ENCODE results near the gene TUT4. TPM values are rescaled to one million over a fixed set of nuclear protein-coding genes. Genes with fewer than 3 reads are reported as not detected.

Gene TUT4
- total RNA-seq, 4 donors from 2014 or later = 22.1 to 212 (median 50.0) TPM

GRCh38 chr1:52511851-52512615, 40.9 kb downstream of the TUT4 start:
- H3K27ac ChIP-seq = no peak overlapping the region
- peaks cover 0 to 26% (median 0%) of the 10 kb centered on the region in 3 donors for H3K36me3 ChIP-seq
- no peak overlapping the region for H3K4me3 ChIP-seq
- TF ChIP-seq, protein P1, sequence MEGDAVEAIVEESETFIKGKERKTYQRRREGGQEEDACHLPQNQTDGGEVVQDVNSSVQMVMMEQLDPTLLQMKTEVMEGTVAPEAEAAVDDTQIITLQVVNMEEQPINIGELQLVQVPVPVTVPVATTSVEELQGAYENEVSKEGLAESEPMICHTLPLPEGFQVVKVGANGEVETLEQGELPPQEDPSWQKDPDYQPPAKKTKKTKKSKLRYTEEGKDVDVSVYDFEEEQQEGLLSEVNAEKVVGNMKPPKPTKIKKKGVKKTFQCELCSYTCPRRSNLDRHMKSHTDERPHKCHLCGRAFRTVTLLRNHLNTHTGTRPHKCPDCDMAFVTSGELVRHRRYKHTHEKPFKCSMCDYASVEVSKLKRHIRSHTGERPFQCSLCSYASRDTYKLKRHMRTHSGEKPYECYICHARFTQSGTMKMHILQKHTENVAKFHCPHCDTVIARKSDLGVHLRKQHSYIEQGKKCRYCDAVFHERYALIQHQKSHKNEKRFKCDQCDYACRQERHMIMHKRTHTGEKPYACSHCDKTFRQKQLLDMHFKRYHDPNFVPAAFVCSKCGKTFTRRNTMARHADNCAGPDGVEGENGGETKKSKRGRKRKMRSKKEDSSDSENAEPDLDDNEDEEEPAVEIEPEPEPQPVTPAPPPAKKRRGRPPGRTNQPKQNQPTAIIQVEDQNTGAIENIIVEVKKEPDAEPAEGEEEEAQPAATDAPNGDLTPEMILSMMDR (IDR thresholded peaks at IDR 0.05) = no peak
- no peak for TF ChIP-seq POLR2A (IDR thresholded peaks at IDR 0.05)
- DNase-seq = no peak
- H3K4me1 ChIP-seq = no peaks in the 10 kb centered on the region
- H3K27me3 ChIP-seq = no peaks in the 10 kb centered on the region
- no peaks in the 10 kb centered on the region for H3K9me3 ChIP-seq

- Histone ChIP-seq H3K27me3 (no peaks in the 10 kb centered on the region), H3K27ac (no peak overlapping the region), H3K4me3 (no peak overlapping the region), H3K36me3 (peaks cover 0 to 26% (median 0%) of the 10 kb centered on the region in 3 donors), H3K4me1 (no peaks in the 10 kb centered on the region), H3K9me3 (no peaks in the 10 kb centered on the region)
- no peak for TF ChIP-seq POLR2A (IDR thresholded peaks at IDR 0.05)
- TF ChIP-seq, protein P1 (IDR thresholded peaks at IDR 0.05) = no peak
- no peak for DNase-seq
These were observed 41.5 kb downstream of the TUT4 start for GRCh38 chr1:52511439-52511838.

DNA sequence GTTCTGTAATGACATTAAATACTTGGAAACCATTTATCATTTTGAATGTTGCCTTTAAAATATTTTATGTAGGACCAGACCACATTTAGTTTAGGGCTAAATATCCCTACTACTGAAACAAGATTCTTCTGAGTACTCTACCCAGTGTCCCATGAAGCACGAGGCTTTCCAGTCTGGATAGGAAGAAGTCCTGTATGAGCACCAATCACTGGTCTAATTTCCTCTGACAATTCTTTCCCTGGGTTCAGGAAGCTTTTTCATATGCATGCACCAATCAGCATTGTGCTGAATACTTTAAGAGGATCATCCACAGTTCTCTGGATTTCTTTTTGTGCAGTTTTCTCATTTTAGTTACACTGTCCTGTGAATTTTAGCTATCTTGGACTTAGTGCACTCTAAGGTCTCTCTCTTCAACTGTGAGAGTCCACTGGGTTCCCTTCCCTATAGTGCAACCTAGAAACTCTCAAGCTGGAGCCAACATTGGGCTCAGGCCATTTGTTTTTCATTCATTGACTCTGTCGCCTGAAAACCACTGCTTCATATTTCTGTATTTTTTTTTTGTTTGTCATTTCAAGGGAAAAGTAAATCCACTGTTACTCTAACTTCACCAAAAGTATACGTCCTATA, 45.9 kb downstream of the TUT4 start:
- Histone ChIP-seq H3K4me1 (no peaks in the 10 kb centered on the region), H3K9me3 (no peaks in the 10 kb centered on the region), H3K27me3 (no peaks in the 10 kb centered on the region), H3K4me3 (no peak overlapping the region), H3K27ac (no peak overlapping the region), H3K36me3 (peaks cover 0 to 6% (median 0%) of the 10 kb centered on the region in 3 donors)
- TF ChIP-seq, protein P1 (IDR thresholded peaks at IDR 0.05) = no peak
- TF ChIP-seq POLR2A (IDR thresholded peaks at IDR 0.05) = no peak
- no peak for DNase-seq

- H3K9me3 ChIP-seq = no peaks in the 10 kb centered on the region
- no peaks in the 10 kb centered on the region for H3K4me1 ChIP-seq
- DNase-seq = no peak
- H3K27me3 ChIP-seq = no peaks in the 10 kb centered on the region
- H3K27ac ChIP-seq = no peak overlapping the region
- H3K36me3 ChIP-seq = peaks cover 0 to 6% (median 0%) of the 10 kb centered on the region in 3 donors
- TF ChIP-seq, protein P1 (IDR thresholded peaks at IDR 0.05) = no peak
- TF ChIP-seq POLR2A (IDR thresholded peaks at IDR 0.05) = no peak
- no peak overlapping the region for H3K4me3 ChIP-seq
These were observed 46.5 kb downstream of the TUT4 start for GRCh38 chr1:52506349-52506748.

DNA sequence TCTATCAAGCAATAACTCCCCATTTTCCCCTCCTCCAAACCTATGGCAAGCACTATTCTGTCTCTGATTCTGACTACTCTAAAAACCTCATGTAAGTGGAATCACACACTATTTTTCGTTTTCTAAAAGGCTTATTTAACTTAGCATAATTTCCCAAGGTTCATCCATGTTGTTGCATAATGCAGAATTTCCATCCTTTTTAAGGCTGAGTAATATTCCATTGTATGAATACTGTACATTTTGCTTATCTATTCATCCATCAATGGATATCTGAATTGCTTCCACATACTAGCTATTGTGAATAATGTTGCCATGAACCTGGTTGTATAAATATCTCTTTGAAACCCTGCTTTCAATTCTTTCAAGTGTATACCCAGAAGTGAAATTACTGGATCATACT, 48.2 kb downstream of the TUT4 start:
- no peak overlapping the region for H3K27ac ChIP-seq
- peaks cover 0 to 6% (median 0%) of the 10 kb centered on the region in 3 donors for H3K36me3 ChIP-seq
- no peaks in the 10 kb centered on the region for H3K27me3 ChIP-seq
- no peak for TF ChIP-seq POLR2A (IDR thresholded peaks at IDR 0.05)
- TF ChIP-seq, protein P1 (IDR thresholded peaks at IDR 0.05) = no peak
- DNase-seq = no peak
- H3K4me1 ChIP-seq = no peaks in the 10 kb centered on the region
- no peaks in the 10 kb centered on the region for H3K9me3 ChIP-seq
- no peak overlapping the region for H3K4me3 ChIP-seq

Measured in Peyer's patch (tissue), 4 donors.